ENCODE results near the gene EIF2S2.

Gene EIF2S2

DNA sequence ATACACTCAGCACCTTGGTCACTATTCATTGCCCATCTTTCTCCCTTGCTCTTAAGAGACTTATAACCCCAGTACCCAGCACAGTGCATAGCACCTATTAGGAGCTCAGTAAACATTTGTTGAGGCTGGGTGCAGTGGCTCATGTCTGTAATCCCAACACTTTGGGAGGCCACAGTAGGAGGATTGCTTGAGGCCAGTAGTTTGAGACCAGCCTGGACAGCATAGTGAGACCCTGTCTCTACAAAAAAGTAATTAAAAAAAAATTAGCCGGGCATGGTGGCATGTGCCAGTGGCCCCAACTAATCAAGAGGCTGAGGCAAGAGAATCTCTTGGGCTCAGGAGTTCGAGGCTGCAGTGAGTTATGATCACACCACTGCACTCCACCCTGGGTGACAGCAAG lies 8.2 kb upstream of the EIF2S2 start:
- no peak for DNase-seq

DNA sequence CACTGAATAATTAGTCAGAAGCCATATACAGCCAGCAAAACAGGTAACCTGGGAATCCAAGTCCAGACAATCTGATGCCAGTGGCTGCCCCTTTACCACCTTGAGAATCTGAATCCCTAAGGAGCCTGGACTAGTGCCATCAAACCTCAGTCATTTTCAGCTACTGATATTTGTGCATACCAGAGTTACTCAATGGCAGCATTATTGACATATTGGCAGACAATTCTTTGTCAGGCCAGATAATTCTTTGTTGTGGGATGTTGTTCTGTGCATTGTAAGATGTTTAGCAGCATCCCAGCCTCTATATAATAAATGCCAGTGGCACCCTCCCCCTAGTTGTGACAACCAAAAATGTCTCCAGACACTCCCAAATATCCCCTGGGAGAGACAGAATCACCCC lies 3.2 kb upstream of the EIF2S2 start:
- DNase-seq, result no peak

DNA sequence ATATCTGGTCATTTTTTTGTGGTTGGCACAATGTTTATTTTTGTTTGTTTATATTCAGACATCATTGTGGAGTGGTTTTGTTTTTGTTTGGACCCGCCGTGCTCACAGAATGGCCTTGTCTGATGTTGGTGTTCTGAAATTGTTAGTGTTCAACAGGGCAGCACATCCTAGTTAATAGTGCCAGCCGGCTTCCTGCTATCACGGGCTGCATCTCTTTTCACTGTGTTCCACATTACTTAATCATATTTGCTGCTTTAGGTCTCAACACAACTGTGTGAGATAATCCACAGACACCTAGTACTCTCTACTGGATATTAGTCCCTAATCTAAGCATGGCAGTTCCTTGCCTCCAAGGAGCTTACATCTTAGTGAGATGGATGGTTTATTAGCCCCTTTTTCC lies 2.8 kb upstream of the EIF2S2 start:
- no peak for DNase-seq

DNA sequence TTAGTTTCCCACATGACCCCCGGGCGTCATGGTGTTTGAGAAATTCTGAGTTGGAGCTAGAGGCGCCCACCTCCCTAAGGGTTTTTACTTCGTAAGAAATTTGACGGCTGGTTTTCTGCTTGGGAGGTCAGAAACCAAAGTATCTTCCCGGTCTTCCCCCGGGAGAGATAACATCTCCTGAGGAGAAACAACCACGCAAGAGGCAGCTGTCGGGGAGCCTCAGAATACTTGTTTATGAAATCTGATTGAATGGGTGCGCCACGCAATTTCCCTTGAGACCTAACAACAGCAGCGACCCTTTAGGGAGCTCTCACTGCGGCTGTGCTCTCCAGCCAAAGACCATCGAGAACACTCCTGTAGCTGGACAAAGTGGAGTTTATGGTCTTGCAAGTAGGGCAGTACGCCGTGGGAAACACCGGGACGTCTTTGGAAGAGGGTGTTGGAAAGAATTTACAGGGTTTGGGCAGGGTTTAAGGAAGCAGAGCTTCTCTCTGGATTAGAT lies 608 bp upstream of the EIF2S2 start:
- peak in 1 of 2 donors; percentile 26 for DNase-seq

DNA sequence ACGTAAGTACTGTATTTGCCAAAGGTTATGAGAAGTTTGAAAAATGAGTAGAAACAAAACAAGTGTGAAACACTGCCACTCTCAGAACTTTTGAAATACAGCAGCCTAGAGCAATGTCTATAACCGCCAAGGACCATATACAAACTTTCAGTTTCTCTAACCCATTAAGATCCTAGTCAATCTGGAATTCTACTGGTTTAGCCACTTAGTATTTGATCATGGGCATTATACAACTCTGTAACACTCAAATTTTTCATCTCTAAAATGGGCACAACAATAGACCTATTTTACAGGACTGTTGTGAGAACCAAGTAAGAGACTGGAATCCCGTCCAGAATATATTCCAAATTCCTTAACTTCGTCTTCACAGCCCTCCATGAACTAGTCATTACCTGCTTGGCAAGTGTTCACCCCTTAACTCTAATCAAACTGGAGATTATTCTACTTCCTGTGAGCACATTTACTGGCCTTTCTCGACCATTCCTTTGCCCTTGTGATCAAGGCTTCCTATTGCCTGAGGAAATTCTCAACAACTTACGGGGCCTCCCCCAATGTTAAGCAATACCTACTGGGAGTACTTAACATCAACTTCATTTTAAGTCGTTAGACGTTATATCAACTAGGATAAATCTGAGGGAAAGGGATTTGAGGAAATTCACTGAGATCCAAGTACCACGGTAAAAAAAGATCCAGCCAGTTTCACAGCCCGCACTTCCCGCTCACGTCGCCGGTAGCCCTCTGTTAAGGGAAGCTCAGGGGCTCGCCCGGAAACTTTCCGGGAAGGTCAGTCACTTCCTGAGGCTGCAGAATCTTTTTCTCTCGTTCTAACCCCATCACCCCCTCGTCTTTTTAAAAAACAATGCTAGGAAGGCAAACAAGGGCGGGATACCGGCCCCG lies 1.1 kb downstream of the EIF2S2 start:
- peak; percentile 65 to 66 for DNase-seq

DNA sequence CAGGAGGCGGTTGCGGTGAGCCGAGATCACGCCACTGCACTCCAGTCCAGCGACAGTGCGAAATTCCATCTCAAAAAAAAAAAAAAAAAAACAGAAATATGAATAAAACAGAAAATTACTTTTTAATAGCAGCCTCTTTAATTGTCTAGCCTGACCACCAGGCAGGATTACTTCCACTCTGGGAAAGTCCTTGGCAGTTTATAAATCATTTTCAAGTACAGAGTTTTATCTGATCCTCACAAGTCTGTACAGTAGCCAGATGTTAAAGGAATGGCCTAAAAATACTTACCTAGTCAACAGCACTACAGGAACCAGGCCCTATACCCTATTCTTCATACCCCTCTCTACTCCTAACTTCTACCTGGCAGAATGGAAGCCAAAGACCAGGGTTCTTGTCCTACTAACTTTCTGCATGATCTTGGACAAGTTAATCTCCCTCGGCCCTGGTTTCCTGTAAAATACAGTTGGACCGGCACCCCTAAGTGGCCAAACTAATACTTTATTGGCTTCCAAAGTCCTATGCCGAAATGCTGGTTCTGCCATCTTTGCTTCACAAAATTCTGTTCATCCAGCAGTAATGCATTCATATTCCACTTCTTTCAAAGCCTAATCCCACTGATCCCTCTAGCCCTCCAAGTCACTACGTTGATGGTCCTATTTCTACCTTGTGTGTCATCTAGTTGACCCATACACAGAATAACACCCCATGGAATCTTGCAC lies 1.9 kb downstream of the EIF2S2 start:
- no peak for DNase-seq

DNA sequence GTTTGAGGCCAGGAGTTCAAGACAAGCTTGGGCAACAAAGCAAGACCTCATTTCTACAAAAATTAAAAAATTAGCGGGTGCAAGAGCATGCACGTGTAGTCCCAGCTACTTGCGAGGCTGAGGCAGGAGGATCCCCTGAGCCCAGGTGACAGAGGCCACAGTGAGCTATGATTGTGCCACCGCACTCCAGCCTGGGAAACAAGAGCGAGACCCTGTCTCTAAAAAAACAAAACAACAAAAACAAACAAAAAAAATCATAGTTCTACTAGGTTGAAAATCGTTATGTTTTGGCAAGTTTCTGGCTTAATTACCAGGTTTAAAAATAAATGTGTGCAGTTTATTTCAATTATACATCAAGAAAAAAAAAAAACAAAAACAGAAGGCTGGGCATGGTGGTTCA lies 2.6 kb downstream of the EIF2S2 start:
- DNase-seq, result no peak

DNA sequence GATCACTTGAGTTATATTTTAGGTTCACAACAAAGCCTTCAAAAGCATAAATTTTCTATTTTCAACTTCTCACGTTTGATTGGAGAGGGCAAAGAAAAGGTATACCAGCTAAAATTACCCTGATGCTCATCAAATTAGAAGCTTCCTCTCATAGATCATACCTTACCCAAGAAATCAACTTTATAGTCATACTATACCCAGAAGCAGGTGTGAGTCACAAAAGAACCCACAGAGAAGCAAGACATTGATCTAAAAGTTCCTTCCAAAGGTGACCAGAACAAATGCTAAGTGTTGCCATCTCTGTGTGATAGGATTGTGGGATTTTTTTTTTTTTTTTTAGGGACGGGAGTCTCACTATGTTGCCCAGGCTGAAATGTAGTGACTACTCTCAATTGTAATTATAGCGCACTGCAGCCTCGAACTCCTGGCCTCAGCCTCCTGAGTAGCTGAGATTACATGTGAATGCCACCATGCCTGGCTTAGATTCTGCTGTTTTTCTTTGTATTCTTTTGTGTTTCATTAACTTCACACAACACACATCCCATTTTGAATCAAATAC lies 3.3 kb downstream of the EIF2S2 start:
- DNase-seq, result no peak

DNA sequence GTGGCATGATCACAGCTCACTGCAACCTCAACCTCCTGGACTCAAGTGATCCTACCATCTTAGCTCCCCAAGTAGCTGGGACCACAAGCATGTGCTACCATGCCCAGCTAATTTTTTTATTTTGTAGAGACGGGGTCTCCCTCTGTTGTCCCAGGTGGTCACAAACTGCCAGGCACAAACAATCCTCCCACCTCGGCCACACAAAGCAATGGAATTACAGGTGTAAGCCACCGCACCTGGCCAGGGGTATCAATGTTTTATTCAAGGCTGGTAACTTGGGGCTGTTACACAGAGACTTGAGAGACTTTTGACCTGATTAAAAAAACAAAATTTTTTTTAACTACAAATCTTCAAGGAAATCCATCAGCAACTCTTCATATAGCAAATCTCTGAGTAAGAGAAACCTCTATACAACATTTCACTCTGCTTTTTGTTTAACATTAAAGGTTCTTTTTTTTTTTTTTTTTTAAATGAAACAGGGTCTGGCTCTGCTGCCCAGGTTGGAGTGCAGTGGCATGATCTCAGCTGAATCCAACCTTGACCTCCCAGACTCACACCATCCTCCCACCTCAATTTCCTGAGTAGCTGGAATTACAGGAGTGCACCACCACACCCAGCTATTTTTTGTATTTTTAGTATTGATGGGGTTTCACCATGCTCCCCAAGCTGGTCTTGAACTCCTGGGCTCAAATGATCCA lies 5.9 kb downstream of the EIF2S2 start:
- DNase-seq, result no peak

DNA sequence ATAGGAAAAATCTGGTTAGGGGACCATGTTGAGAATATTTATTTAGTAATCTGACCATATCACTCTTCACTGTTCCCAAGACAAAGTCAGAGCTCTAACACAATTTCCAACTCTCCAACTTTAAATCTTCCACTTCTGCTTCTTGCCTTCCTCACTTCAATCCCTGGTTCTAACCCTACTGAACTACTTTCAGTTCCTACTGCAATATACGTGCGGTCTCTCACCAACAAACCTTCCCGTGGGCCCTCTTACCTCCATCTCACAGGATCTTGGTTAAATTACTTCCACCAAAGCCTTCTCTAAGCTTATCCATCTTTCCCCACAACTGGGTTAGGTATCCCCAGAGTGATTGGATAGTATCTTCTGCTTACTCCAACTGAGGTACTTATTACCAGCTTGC lies 8.0 kb downstream of the EIF2S2 start:
- no peak for DNase-seq

DNA sequence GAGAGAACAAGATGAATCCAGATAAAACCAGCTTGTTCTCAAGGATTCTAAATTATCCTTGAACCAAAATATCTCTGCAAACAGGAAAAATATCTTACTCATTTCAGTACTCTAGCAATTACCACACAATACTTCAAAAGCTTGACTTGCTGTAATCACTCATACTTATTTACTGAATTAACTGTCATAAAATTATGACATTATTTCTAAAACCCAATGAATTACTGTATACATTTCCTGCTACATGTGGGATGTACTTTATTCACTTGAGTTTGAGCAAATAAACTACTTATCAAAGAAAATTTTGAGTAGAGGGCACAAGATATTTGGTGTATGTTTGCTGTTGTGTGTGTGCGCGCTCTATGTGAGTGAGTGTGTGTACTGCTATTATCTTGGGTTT lies 9.7 kb downstream of the EIF2S2 start:
- no peak for DNase-seq

DNA sequence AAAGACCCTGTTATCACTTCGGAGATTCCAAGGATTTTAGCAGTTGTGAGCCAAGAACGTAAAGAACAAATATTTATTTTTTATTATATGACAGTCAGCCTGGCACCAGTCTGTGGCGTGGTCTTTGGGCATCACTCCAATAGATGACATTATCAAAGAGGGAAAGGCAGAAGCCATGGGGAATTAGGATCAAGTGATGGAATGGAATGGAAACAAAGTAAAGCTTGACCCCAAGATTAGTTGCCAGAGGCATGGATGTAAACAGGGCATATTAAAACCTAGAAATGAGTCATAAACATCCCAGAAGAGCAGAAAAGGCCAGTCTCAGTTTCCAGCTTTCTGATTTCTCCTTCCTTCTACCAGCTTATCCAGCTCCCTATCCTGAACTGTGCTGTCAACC lies 11.5 kb downstream of the EIF2S2 start:
- no peak for DNase-seq

DNA sequence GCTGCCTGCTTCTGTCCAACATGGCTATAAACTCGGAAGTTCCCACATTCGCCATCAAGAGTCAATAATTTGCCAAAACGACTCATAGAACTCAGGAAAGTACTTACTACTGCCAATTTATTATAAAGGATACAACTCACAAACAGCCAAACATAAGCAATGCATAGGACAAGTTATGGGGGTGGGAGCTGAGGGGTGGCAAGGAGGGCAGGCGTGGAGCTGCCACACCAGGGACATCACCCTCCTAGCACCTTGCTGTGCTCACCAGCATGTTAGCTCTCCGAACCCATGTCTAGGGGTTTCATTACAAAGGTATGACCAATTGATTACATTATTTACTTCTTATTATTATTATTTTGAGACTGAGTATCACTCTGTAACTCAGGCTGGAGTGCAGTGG lies 12.4 kb downstream of the EIF2S2 start:
- no peak for DNase-seq

DNA sequence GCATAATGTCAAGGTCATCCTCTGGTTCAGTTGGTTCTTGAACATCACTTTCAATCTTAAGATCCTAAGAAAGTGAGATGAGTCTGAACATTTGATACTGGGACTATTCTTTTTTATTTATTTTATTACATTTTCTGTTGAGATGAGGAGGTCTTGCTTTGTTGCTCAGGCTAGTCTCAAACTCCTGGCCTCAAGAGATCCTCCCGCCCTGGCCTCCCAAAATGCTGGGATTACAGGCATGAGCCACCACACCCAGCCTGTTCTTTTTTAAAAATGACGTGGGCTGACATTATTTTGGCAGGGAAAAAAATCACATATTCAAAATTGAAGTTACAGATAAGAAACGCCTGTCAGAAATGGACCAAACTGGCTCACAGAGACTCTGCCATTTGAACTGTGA lies 13.5 kb downstream of the EIF2S2 start:
- DNase-seq, result no peak

DNA sequence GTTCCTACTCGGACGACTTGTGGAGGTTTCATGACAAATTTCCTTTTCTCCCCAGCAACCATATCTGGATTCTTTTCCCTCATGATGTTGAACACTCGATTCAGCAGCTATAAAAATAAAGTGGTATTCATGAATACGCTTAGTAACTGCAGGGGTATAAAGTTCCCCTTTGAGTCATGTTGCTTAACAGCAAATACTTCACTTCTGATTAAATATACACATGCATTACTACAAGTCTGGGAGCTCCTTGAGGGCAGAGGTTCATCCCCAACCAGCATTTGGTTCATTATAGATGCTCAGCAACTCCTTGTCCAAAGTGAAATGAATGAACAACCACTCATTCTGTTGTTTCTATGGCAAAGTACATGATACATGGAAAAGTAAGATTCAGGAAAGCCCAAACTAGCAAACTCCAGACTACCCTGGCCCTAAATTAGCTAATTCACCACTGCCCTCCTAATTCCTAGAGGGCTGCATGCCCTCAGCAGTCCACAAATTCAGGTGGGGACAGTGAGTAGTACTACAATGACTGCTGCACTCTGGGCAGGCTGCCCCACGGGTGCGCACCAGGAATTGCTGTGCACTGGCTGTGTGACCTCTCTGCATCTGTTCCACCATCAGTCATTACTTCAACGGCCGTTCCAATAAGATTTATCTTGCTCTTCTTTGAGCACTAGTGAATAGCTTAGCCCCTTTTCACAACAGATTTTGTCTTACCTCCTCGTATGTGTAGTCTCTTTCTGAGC lies 15.2 kb downstream of the EIF2S2 start:
- no peak for DNase-seq

DNA sequence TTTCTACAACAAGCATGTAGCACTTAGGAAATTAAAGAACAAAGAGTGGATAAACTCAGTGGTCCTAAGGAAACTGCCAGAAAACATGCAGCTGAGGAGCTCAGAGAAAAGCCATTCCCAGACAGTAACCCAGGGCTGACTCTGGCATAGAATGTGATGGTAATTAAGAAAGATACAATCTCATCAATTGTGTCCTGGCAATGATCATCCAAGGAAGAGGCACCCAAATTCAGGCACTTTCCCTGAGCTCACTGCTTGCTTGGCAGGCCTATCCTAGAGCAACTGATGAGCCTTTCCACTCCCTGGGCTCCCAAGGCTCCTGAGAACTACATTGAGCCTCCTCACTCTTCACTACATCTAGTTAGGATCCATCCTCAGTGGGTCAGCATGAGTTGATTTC lies 16.2 kb downstream of the EIF2S2 start:
- DNase-seq, result no peak

DNA sequence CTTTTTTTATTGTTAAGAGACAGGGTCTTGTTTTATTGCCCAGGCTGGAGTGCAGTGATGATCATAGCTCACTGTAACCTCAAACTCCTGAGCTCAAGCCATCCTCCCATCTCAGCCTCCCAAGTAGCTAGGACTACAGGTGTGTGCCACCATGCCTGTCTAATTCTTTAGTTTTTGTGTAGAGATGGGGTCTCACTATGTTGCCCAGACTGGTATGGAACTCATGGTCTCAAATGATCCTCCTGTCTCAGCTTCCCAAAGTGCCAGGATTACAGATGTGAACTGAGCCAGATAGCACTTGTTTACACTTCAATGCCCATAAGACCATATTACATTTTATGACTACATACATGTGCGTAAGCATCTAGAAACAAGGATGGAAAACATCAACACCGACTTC lies 18.1 kb downstream of the EIF2S2 start:
- no peak for DNase-seq

DNA sequence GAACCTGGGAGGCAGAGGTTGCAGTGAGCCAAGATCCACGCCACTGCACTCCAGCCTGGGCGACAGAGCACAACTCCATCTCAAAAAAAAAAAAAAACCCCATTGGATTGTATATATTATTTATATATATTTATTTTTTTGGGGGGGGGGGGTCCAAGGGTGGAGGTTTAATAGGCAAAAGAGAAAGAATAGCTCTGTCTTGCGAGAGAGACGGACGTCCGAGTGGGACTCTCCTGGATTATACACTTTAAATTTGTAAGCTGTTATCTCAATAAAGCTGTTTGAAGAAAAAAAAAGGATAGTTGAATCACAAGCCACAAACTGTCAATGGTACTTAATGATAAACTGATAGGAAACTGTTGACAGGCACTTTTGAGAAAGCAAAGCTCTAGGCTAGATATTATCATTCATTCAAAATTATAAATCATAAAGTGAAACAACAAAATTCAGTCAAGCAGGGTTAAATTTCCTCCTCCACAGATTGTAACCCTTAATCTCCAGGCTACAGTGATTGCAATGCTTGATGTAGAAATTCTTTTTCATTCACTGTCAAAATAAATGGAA lies 20.3 kb downstream of the EIF2S2 start:
- DNase-seq, result no peak

DNA sequence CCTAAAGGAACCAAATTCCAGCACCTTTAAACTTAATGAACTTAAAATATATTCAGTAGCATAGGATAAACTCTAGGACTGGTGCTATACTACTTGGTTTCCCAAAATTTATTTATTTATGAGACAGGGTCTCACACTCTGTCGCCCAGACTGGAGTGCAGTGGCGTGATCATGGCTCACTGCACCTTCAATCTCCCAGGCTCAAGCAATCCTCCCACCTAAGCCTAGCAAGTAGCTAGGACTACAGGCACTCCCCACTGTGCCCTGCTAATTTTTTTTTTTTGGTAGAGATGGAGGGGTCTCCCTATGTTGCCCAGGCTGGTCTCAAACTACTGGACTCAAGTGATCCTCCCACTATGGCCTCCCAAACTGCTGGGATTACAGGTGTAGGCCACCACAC lies 21.4 kb downstream of the EIF2S2 start:
- no peak for DNase-seq

DNA sequence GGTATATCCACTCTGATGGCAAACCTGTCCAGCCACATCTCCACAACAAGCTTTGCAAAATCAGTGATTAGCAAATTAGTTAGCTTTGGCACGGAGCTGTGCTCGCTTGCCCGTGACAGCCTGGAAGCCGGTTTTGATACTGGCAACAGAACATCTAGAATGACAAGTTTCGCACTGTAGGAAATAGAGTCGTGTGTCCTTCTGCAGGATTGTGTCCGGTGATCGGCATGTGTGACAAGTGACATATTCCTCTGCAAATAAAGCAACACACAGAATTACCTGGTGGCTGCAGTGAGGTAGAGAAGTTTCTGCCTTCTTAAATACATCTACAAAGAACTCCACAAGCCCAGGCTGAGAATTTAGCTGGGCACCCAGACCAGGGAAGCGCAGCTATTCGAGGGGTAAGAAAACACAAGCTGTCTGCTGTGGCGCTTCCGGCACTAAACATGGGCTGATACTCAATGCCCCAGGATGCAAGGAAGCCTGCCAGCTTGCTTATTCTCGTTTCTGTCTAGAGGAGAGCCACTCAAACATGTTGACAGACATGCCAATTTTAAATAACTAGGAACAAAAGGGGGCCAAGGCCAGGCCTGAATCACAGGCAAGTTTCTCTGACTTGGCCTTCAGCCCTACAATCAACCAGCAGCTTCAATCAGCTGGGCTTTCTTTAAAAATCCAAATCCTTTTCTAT lies 22.2 kb downstream of the EIF2S2 start:
- DNase-seq, result no peak

DNA sequence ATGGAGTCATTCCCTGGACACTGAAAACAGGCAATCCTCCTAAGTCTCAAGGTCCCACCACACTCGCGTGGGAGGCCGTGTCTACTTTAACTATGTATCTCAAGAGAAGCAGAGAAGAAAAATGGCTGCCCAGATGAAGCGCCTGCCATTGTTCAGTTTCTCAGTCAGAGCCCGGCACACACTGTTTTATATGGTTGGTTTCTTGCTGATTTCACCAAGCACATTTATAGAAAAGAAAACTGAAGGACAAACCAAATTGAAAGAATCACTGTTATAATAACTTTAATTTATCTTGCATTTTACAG lies 22.9 kb downstream of the EIF2S2 start:
- DNase-seq, result no peak

Measured in inflammatory macrophage (primary cell).